Endothelial cell of umbilical vein (primary cell): ENCODE data around the gene SF3B5.

ENCODE experiments used
- CTCF ChIP-seq, 2 donors: IDR thresholded peaks; 1 replicate in 1 of 2; 2 replicates in 1 of 2; pipeline ENCODE4 v1.5.1; 2011; ENCODE audit warnings: low read length in 2 of 2, mild to moderate bottlenecking in 2 of 2, moderate library complexity in 2 of 2, control low read depth in 1 of 2, inconsistent platforms in 1 of 2, low read depth in 1 of 2; ENCODE audit not compliant: insufficient read depth in 1 of 2; ENCODE audit errors: extremely low read depth in 1 of 2
- JUN ChIP-seq: IDR thresholded peaks from 2 replicates; pipeline ENCODE4 v1.6.1; 2011; ENCODE audit warnings: borderline replicate concordance, low read depth; ENCODE audit not compliant: insufficient read length, insufficient read depth
- POLR2A ChIP-seq: IDR thresholded peaks from 2 replicates; pipeline ENCODE4 v1.6.1; 2012; ENCODE audit warnings: low read depth, mild to moderate bottlenecking, control low read depth, low read length
- TF ChIP-seq, protein P1 (sequence below): IDR thresholded peaks from 2 replicates; pipeline ENCODE4 v1.6.1; 2011; ENCODE audit not compliant: insufficient read depth, insufficient read length

GRCh38 chr6:144139817-144140216 lies 44.4 kb upstream of the SF3B5 start:
- TF ChIP-seq CTCF (IDR thresholded peaks at IDR 0.05; ENCODE audit: extremely low read depth in 1 of 2, insufficient read depth in 1 of 2, low read depth in 1 of 2, low read length in 2 of 2): no peak
- no peak for TF ChIP-seq POLR2A
- TF ChIP-seq JUN: no peak
- TF ChIP-seq, protein P1, sequence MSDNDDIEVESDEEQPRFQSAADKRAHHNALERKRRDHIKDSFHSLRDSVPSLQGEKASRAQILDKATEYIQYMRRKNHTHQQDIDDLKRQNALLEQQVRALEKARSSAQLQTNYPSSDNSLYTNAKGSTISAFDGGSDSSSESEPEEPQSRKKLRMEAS: no peak
